ENCODE results near the gene AGK. TPM values are rescaled to one million over a fixed set of nuclear protein-coding genes. Genes with fewer than 3 reads are reported as not detected.

The AGK gene
- total and polyA plus RNA-seq, 4 donors, result 7.2 to 13.6 (median 8.9) TPM

GRCh38 chr7:141654551-141654950 is 103.3 kb downstream of the AGK start:
- TF ChIP-seq RAD21 (IDR thresholded peaks at IDR 0.05) (peak; percentile 98 to 99), HNF4G (IDR thresholded peaks at IDR 0.05) (no peak), FOXA2 (IDR thresholded peaks at IDR 0.05) (no peak), TAF1 (conservative IDR thresholded peaks at IDR 0.05) (no peak), MAX (IDR thresholded peaks at IDR 0.05) (no peak), RXRA (IDR thresholded peaks at IDR 0.05) (peak; percentile 35 to 85), CTCF (IDR thresholded peaks at IDR 0.05; ENCODE audit: low read depth, low read length, missing input control) (peak; percentile 83), HNF4A (conservative IDR thresholded peaks at IDR 0.05) (peak in 1 of 2 donors; percentile 41), YY1 (IDR thresholded peaks at IDR 0.05) (peak; percentile 41), GABPA (IDR thresholded peaks at IDR 0.05 in 1 of 2, conservative IDR thresholded peaks at IDR 0.05 in 1 of 2) (peak in 1 of 2 donors; percentile 57), FOXA1 (IDR thresholded peaks at IDR 0.05) (no peak), JUND (IDR thresholded peaks at IDR 0.05) (no peak), NR2F2 (IDR thresholded peaks at IDR 0.05) (no peak)
- TF ChIP-seq, protein P1, sequence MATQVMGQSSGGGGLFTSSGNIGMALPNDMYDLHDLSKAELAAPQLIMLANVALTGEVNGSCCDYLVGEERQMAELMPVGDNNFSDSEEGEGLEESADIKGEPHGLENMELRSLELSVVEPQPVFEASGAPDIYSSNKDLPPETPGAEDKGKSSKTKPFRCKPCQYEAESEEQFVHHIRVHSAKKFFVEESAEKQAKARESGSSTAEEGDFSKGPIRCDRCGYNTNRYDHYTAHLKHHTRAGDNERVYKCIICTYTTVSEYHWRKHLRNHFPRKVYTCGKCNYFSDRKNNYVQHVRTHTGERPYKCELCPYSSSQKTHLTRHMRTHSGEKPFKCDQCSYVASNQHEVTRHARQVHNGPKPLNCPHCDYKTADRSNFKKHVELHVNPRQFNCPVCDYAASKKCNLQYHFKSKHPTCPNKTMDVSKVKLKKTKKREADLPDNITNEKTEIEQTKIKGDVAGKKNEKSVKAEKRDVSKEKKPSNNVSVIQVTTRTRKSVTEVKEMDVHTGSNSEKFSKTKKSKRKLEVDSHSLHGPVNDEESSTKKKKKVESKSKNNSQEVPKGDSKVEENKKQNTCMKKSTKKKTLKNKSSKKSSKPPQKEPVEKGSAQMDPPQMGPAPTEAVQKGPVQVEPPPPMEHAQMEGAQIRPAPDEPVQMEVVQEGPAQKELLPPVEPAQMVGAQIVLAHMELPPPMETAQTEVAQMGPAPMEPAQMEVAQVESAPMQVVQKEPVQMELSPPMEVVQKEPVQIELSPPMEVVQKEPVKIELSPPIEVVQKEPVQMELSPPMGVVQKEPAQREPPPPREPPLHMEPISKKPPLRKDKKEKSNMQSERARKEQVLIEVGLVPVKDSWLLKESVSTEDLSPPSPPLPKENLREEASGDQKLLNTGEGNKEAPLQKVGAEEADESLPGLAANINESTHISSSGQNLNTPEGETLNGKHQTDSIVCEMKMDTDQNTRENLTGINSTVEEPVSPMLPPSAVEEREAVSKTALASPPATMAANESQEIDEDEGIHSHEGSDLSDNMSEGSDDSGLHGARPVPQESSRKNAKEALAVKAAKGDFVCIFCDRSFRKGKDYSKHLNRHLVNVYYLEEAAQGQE (IDR thresholded peaks at IDR 0.05), result no peak
- TF ChIP-seq, protein P2, sequence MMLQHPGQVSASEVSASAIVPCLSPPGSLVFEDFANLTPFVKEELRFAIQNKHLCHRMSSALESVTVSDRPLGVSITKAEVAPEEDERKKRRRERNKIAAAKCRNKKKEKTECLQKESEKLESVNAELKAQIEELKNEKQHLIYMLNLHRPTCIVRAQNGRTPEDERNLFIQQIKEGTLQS (IDR thresholded peaks at IDR 0.05), result no peak
- H3K9me3 ChIP-seq (ENCODE audit: control insufficient read depth in 4 of 4, low read length in 3 of 4), result no peaks in the 10 kb centered on the region
- H3K4me3 ChIP-seq (ENCODE audit: low read depth in 1 of 3, low read length in 3 of 3), result no peak overlapping the region
- H3K36me3 ChIP-seq (ENCODE audit: control insufficient read depth in 4 of 4, insufficient read depth in 3 of 4, low read depth in 1 of 4, low read length in 3 of 4), result peaks cover 0 to 18% (median 0%) of the 10 kb centered on the region in 4 donors
- H3K27me3 ChIP-seq (ENCODE audit: control insufficient read depth in 4 of 4, insufficient read depth in 4 of 4, low read length in 3 of 4), result no peaks in the 10 kb centered on the region
- peak overlapping the region in 1 of 2 donors; percentile 21 for H3K27ac ChIP-seq (ENCODE audit: low read depth in 1 of 2, low read length in 2 of 2)
- WGBS, result 35% methylated on average over 3 of the region's 3 CpGs
- peak; percentile 46 for DNase-seq (ENCODE audit: low spot score)
- peaks cover 0 to 6% (median 0%) of the 10 kb centered on the region in 4 donors for H3K4me1 ChIP-seq (ENCODE audit: control insufficient read depth in 4 of 4, insufficient read depth in 4 of 4, low read length in 3 of 4)
- no peak overlapping the region for H3K9ac ChIP-seq (ENCODE audit: low read depth in 1 of 2, low read length in 2 of 2)

- Histone ChIP-seq H3K36me3 (ENCODE audit: control insufficient read depth in 4 of 4, insufficient read depth in 3 of 4, low read depth in 1 of 4, low read length in 3 of 4) (peaks cover 3 to 27% (median 8%) of the 10 kb centered on the region in 4 donors), H3K9me3 (ENCODE audit: control insufficient read depth in 4 of 4, low read length in 3 of 4) (no peaks in the 10 kb centered on the region), H3K9ac (ENCODE audit: low read depth in 1 of 2, low read length in 2 of 2) (no peak overlapping the region), H3K27me3 (ENCODE audit: control insufficient read depth in 4 of 4, insufficient read depth in 4 of 4, low read length in 3 of 4) (no peaks in the 10 kb centered on the region), H3K27ac (ENCODE audit: low read depth in 1 of 2, low read length in 2 of 2) (no peak overlapping the region), H3K4me1 (ENCODE audit: control insufficient read depth in 4 of 4, insufficient read depth in 4 of 4, low read length in 3 of 4) (peaks cover 7 to 22% (median 14%) of the 10 kb centered on the region in 4 donors), H3K4me3 (ENCODE audit: low read depth in 1 of 3, low read length in 3 of 3) (no peak overlapping the region)
- WGBS, result 92% methylated on average over 6 of the region's 6 CpGs
- DNase-seq (ENCODE audit: low spot score), result no peak
- TF ChIP-seq ZBTB33 (IDR thresholded peaks at IDR 0.05) (no peak), MAX (IDR thresholded peaks at IDR 0.05) (no peak), HNF4G (IDR thresholded peaks at IDR 0.05) (no peak), TAF1 (conservative IDR thresholded peaks at IDR 0.05) (no peak), JUND (IDR thresholded peaks at IDR 0.05) (no peak), NR2F2 (IDR thresholded peaks at IDR 0.05) (no peak), FOXA2 (IDR thresholded peaks at IDR 0.05) (no peak), FOXA1 (IDR thresholded peaks at IDR 0.05) (no peak), CTCF (IDR thresholded peaks at IDR 0.05; ENCODE audit: low read depth, low read length, missing input control) (no peak)
- TF ChIP-seq, protein P1 (IDR thresholded peaks at IDR 0.05), result no peak
- TF ChIP-seq, protein P2 (IDR thresholded peaks at IDR 0.05), result no peak
Measured at GRCh38 chr7:141659501-141659900, 108.3 kb downstream of the AGK start.
